ENCODE measurements around the gene USHBP1. TPM values are rescaled to one million over a fixed set of nuclear protein-coding genes. Genes with fewer than 3 reads are reported as not detected.

The USHBP1 gene
- total RNA-seq, 2 experiments from 2014 or later, result not detected

GRCh38 chr19:17237747-17238706 lies 26.5 kb downstream of the USHBP1 start:
- Mint-ChIP-seq H3K27me3 (no peaks in the 10 kb centered on the region), H3K9me3 (ENCODE audit: low read depth) (no peaks in the 10 kb centered on the region), H3K36me3 (no peaks in the 10 kb centered on the region), H3K4me1 (peaks cover 5% of the 10 kb centered on the region), H3K4me3 (no peak overlapping the region), H3K27ac (no peak overlapping the region)
- no peak for ATAC-seq
- no peak for DNase-seq
- CTCF ChIA-PET, result interaction anchor here (2.3 kb wide), 1 partner anchor 12 kb away, joined by 7 read pairs; the partner anchor contains the start of gene OCEL1

DNA sequence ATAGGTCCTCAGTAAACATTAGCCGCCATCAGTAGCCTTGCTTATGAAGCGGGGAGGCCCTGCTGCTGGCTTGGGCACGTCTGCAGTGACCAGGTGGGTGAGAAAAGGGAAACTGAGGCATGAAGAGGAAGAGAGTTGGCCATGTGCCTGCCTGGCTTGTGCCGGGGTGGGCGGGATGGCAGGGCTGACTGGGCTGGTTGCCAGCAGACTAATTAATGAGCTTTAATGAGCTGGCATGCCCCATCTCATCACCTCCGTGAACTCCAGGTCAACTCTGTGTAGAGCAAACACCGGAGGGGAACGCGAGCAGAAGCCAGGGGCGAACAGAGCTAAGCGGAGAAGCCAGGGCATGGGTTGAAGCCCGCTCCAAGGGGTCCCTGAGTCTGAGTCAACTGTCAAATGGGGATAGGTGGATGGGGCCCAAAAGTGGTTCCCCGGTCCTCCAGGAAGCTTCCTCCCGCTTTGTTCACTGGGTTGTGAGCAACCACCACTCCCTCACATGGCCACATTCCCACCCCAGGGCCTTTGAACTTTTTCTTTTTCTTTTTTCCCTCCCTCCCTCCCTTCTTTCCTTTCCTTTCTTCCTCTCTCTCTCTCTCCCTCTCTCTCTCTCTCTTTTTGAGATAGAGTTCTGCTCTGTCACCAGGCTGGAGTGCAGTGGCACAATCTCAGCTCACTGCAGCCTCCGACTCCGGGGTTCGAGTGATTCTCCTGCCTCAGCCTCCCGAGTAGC lies 27.6 kb downstream of the USHBP1 start:
- H3K27ac Mint-ChIP-seq, result no peak overlapping the region

GRCh38 chr19:17235971-17236777 lies 28.4 kb downstream of the USHBP1 start:
- Mint-ChIP-seq H3K4me1 (peaks cover 5% of the 10 kb centered on the region), H3K4me3 (peak overlapping the region; percentile 70), H3K27ac (no peak overlapping the region), H3K27me3 (no peaks in the 10 kb centered on the region), H3K9me3 (ENCODE audit: low read depth) (no peaks in the 10 kb centered on the region), H3K36me3 (no peaks in the 10 kb centered on the region)
- DNase-seq, result no peak
- no peak for ATAC-seq
- CTCF ChIA-PET, result interaction anchor here (0.9 to 2.5 kb wide), 20 partner anchors 10 to 170 kb away, joined by 3 to 14 read pairs (median 5); partner anchors contain the start of genes BABAM1, OCEL1, USE1 and USHBP1

More for the DNA sequence above, 27.6 kb downstream of the USHBP1 start:
- no peaks in the 10 kb centered on the region for H3K36me3 Mint-ChIP-seq
- H3K4me3 Mint-ChIP-seq, result no peak overlapping the region
- no peak for DNase-seq
- H3K9me3 Mint-ChIP-seq (ENCODE audit: low read depth), result no peaks in the 10 kb centered on the region
- CTCF ChIA-PET, result interaction anchor here (1.2 to 2.3 kb wide), 2 partner anchors 11 to 12 kb away, joined by 3 to 7 read pairs; partner anchors contain the start of gene OCEL1
- no peaks in the 10 kb centered on the region for H3K27me3 Mint-ChIP-seq
- no peak for ATAC-seq
- H3K4me1 Mint-ChIP-seq, result peaks cover 5% of the 10 kb centered on the region

- Mint-ChIP-seq H3K36me3 (no peaks in the 10 kb centered on the region), H3K27me3 (no peaks in the 10 kb centered on the region), H3K4me1 (peaks cover 5% of the 10 kb centered on the region), H3K9me3 (ENCODE audit: low read depth) (no peaks in the 10 kb centered on the region), H3K27ac (peak overlapping the region; percentile 66), H3K4me3 (peak overlapping the region; percentile 70)
- DNase-seq (peak; percentile 81), ATAC-seq (peak; percentile 93)
- CTCF ChIA-PET, result interaction anchor here (0.6 to 2.5 kb wide), 21 partner anchors 10 to 169 kb away, joined by 3 to 14 read pairs (median 5); partner anchors contain the start of genes BABAM1, OCEL1, USE1 and USHBP1
Observed at GRCh38 chr19:17235300-17235970, 29.1 kb downstream of the USHBP1 start.

GRCh38 chr19:17234911-17235299 lies 29.6 kb downstream of the USHBP1 start:
- Mint-ChIP-seq H3K36me3 (no peaks in the 10 kb centered on the region), H3K4me1 (peaks cover 5% of the 10 kb centered on the region), H3K27me3 (no peaks in the 10 kb centered on the region), H3K9me3 (ENCODE audit: low read depth) (no peaks in the 10 kb centered on the region), H3K27ac (peak overlapping the region; percentile 66), H3K4me3 (peak overlapping the region; percentile 70)
- CTCF ChIA-PET, result interaction anchor here (0.6 to 2.5 kb wide), 21 partner anchors 8 to 169 kb away, joined by 3 to 14 read pairs (median 5); partner anchors contain the start of genes BABAM1, OCEL1 and USE1
- DNase-seq (peak; percentile 76), ATAC-seq (peak; percentile 74)

DNA sequence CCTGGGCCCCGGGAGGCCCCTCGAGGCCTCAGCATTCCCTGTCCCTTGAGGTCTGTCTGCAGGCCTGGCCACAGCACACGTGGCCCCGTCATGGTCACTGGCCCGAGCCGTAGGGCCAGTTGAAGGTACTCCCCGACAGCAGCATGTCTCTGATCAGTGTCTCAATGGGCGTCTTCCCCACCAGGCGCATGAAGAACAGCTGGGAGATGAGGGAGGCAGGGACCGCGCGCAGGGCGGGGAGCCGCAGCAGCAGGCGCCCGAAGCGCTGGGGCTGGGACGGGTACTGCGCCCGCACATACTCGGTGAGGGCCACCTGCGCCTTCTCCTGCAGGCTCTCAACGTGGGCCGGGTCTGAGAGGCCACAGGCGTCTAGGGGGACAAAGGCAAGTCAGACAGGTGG lies 32.3 kb downstream of the USHBP1 start:
- ATAC-seq, result no peak
- Mint-ChIP-seq H3K27me3 (no peaks in the 10 kb centered on the region), H3K27ac (no peak overlapping the region), H3K9me3 (ENCODE audit: low read depth) (no peaks in the 10 kb centered on the region), H3K36me3 (no peaks in the 10 kb centered on the region), H3K4me1 (peaks cover 7% of the 10 kb centered on the region), H3K4me3 (no peak overlapping the region)
- CTCF ChIA-PET, result no interaction called here
- no peak for DNase-seq

- Mint-ChIP-seq H3K36me3 (no peaks in the 10 kb centered on the region), H3K27me3 (no peaks in the 10 kb centered on the region), H3K4me1 (peaks cover 16% of the 10 kb centered on the region), H3K4me3 (no peak overlapping the region), H3K27ac (no peak overlapping the region), H3K9me3 (ENCODE audit: low read depth) (no peaks in the 10 kb centered on the region)
- no peak for ATAC-seq
- no peak for DNase-seq
- CTCF ChIA-PET, result no interaction called here
Observed at GRCh38 chr19:17229890-17230289, 34.7 kb downstream of the USHBP1 start.

DNA sequence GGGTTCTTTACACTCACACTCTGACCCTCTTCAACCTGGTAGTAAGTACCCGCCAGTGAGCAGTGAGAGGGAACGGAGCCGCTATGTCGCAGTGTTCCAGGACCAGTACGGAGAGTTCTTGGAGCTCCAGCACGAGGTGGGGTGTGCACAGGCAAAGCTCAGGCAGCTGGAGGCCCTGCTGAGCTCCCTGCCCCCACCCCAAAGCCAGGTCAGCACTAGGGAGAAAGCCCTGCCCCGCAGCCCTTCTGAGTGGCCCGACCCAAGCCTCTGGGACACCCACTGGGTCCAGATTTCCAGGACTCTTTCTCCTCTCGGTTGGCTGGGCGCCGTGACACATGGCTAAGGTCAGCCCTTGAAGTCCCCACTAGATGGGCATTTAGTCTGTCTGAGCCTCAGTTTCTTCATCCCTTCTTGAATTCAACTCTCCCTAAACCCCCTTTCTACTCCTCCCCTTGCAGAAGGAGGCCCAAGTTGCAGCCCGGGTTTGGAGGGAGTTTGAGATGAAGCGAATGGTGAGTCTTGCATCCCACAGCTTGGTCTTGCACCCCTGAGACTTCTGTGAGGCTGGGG lies 36.7 kb downstream of the USHBP1 start:
- H3K4me3 Mint-ChIP-seq, result no peak overlapping the region
- CTCF ChIA-PET, result interaction anchor here (2.5 kb wide), 1 partner anchor 13 kb away, joined by 14 read pairs; the partner anchor contains the start of gene USE1
- no peaks in the 10 kb centered on the region for H3K9me3 Mint-ChIP-seq (ENCODE audit: low read depth)

GRCh38 chr19:17226002-17226933 lies 38.3 kb downstream of the USHBP1 start, which contains the start of gene OCEL1:
Gene OCEL1 (plus strand): TSS chr19:17226226. CDS start chr19:17226248, 22 bp downstream.
- Mint-ChIP-seq H3K27me3 (no peaks in the 10 kb centered on the region), H3K27ac (peak within 1 kb of the TSS; percentile 99), H3K4me3 (peak within 1 kb of the TSS; percentile 91), H3K4me1 (peaks cover 11% of the 10 kb centered on the region), H3K36me3 (no peaks in the 10 kb centered on the region), H3K9me3 (ENCODE audit: low read depth) (no peaks in the 10 kb centered on the region)
- CTCF ChIA-PET, result interaction anchor here (0.6 to 2.5 kb wide), 12 partner anchors 8 to 159 kb away, joined by 3 to 14 read pairs (median 4); partner anchors contain the start of genes BABAM1 and USE1
- DNase-seq (peak; percentile 99), ATAC-seq (peak; percentile 95)

More for the DNA sequence above, 36.7 kb downstream of the USHBP1 start:
- no peaks in the 10 kb centered on the region for H3K36me3 Mint-ChIP-seq
- H3K27me3 Mint-ChIP-seq, result no peaks in the 10 kb centered on the region
- H3K27ac Mint-ChIP-seq, result no peak overlapping the region
- ATAC-seq (no peak), DNase-seq (no peak)
- peaks cover 11% of the 10 kb centered on the region for H3K4me1 Mint-ChIP-seq

- ATAC-seq (no peak), DNase-seq (no peak)
- H3K36me3 Mint-ChIP-seq, result no peaks in the 10 kb centered on the region
- no peaks in the 10 kb centered on the region for H3K9me3 Mint-ChIP-seq (ENCODE audit: low read depth)
- peak overlapping the region; percentile 39 for H3K4me3 Mint-ChIP-seq
- peaks cover 11% of the 10 kb centered on the region for H3K4me1 Mint-ChIP-seq
- H3K27me3 Mint-ChIP-seq, result no peaks in the 10 kb centered on the region
- CTCF ChIA-PET, result interaction anchor here (0.6 to 2.5 kb wide), 4 partner anchors 9 to 41 kb away, joined by 3 to 14 read pairs (median 6); partner anchors contain the start of gene USE1
- no peak overlapping the region for H3K27ac Mint-ChIP-seq
Observed at GRCh38 chr19:17225053-17225452, 39.5 kb downstream of the USHBP1 start.

DNA sequence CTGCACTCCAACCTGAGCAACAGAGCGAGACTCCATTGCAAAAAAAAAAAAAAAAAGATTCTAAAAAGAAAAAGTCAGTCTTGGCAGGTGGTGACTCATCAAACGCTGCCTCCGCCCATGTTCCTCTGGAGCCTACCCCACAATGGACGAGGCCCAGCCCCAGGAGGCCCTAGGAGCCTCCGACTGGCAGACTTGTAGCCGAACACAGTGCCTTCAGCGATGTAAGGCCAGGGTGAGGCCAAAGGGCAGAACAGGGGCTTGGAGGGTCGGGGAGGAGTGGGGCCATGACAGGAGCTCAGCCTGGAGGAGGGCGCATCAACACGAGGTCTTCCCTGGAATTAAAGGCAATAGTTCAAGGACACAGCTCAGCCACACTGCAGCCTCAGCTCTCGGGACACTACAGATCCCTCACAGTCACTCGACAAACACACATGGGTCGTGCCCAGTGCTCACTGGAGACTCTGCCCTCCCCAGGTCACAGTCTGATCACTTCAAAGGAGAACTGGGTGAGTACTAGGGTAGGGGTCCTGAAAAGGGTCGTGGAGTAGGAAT lies 44.3 kb downstream of the USHBP1 start:
- DNase-seq (no peak), ATAC-seq (no peak)
- CTCF ChIA-PET, result interaction anchor here (1.5 kb wide), 1 partner anchor 15 kb away, joined by 4 read pairs; no protein-coding TSS in a partner anchor
- Mint-ChIP-seq H3K4me3 (no peak overlapping the region), H3K27me3 (no peaks in the 10 kb centered on the region), H3K4me1 (peaks cover 7% of the 10 kb centered on the region), H3K27ac (no peak overlapping the region), H3K9me3 (ENCODE audit: low read depth) (no peaks in the 10 kb centered on the region), H3K36me3 (peaks cover 12% of the 10 kb centered on the region)
